ENCODE data around the gene INTS4.
"Not testable (repeated sequence)": the region's sequence is repeated elsewhere in the genome, so short reads cannot be mapped to it uniquely, and the experiment has no call there.

- TF ChIP-seq CTCF (IDR thresholded peaks at IDR 0.05); EZH2 (IDR thresholded peaks at IDR 0.05; ENCODE audit: borderline replicate concordance, insufficient read depth, low read depth, low read length, poor library complexity, severe bottlenecking): not testable (repeated sequence)
Measured at GRCh38 chr11:77933596-77933995, 60.9 kb downstream of the INTS4 start.

Measured in B cell (primary cell).